Endodermal cell (in vitro differentiated cells): ENCODE data around the gene ADD1. TPM values are rescaled to one million over a fixed set of nuclear protein-coding genes. Genes with fewer than 3 reads are reported as not detected.

ENCODE experiments used
- DNase-seq: peaks from one replicate; pipeline ENCODE4 v3.0.0-alpha.2; 2017
- H3K27ac ChIP-seq: 2 replicates; pipeline ENCODE4 v1.5.1; 2013; ENCODE audit warnings: mild to moderate bottlenecking, low read depth, low read length, moderate library complexity
- H3K27me3 ChIP-seq: 2 replicates; pipeline ENCODE4 v1.6.1; 2013; ENCODE audit warnings: mild to moderate bottlenecking, low read length, moderate library complexity; ENCODE audit not compliant: insufficient read depth, control insufficient read depth, poor library complexity, severe bottlenecking
- H3K36me3 ChIP-seq: 2 replicates; pipeline ENCODE4 v1.7.0; 2013; ENCODE audit warnings: mild to moderate bottlenecking, low read length, moderate library complexity; ENCODE audit not compliant: control insufficient read depth, insufficient read depth
- H3K4me1 ChIP-seq: one replicate; pipeline ENCODE4 v1.7.0; 2013; ENCODE audit warnings: low read length; ENCODE audit not compliant: control insufficient read depth, insufficient read depth
- H3K4me3 ChIP-seq: 2 replicates; pipeline ENCODE4 v1.5.1; 2013; ENCODE audit warnings: mild to moderate bottlenecking, low read length, moderate library complexity
- H3K9ac ChIP-seq: 2 replicates; pipeline ENCODE4 v1.6.1; 2013; ENCODE audit warnings: mild to moderate bottlenecking, low read length, moderate library complexity; ENCODE audit not compliant: poor library complexity, severe bottlenecking; ENCODE audit errors: extremely low read depth
- H3K9me3 ChIP-seq: 2 replicates; pipeline ENCODE4 v1.6.1; 2013; ENCODE audit warnings: mild to moderate bottlenecking, low read length, moderate library complexity; ENCODE audit not compliant: control insufficient read depth
- H3K27ac Mint-ChIP-seq: 2 replicates; pipeline ENCODE4 v1.8.0; 2020; ENCODE audit warnings: mixed read lengths
- H3K27me3 Mint-ChIP-seq: 2 replicates; pipeline ENCODE4 v1.8.0; 2021; ENCODE audit warnings: mild to moderate bottlenecking, mixed read lengths; ENCODE audit not compliant: insufficient read depth
- H3K36me3 Mint-ChIP-seq: 2 replicates; pipeline ENCODE4 v1.8.0; 2020; ENCODE audit warnings: low read depth, mixed read lengths
- H3K4me1 Mint-ChIP-seq: 2 replicates; pipeline ENCODE4 v1.8.0; 2020; ENCODE audit warnings: mixed read lengths
- H3K4me3 Mint-ChIP-seq: 2 replicates; pipeline ENCODE4 v1.8.0; 2020; ENCODE audit warnings: mild to moderate bottlenecking, moderate library complexity, mixed read lengths
- H3K9me3 Mint-ChIP-seq: 2 replicates; pipeline ENCODE4 v1.8.0; 2020; ENCODE audit warnings: mild to moderate bottlenecking, mixed read lengths
- CTCF ChIP-seq: fragments of 200-600 bp; sonication (generic); conservative IDR thresholded peaks from 2 replicates; pipeline ENCODE4 v1.5.0; 2021; ENCODE audit warnings: antibody characterized with exemption, mild to moderate bottlenecking
- WGBS, 2 experiments: methylation state at CpG; one replicate each; pipeline versions ENCODE4 v1.1.5 to v1.1.7; 2013; ENCODE audit warnings: missing lambda C conversion rate in 2 of 2, mixed read lengths in 1 of 2; ENCODE audit not compliant: insufficient coverage in 1 of 2, insufficient read length in 1 of 2; 5-methylcytosine and 5-hydroxymethylcytosine counted together
- total RNA-seq, 2 donors: library from RNA; stranded (reverse); fragmentation: NEBNext Ultra II Directional in 1 of 2; extraction: Animal tissue kit (Norgen Biotek cat#: 25700) in 1 of 2; gene quantifications; 2 replicates in 1 of 2; 3 replicates in 1 of 2; pipeline ENCODE4 v1.2.1, GENCODE V29; 2021

Gene ADD1
- total RNA-seq, 2 donors from 2014 or later: 231 to 257 TPM

DNA sequence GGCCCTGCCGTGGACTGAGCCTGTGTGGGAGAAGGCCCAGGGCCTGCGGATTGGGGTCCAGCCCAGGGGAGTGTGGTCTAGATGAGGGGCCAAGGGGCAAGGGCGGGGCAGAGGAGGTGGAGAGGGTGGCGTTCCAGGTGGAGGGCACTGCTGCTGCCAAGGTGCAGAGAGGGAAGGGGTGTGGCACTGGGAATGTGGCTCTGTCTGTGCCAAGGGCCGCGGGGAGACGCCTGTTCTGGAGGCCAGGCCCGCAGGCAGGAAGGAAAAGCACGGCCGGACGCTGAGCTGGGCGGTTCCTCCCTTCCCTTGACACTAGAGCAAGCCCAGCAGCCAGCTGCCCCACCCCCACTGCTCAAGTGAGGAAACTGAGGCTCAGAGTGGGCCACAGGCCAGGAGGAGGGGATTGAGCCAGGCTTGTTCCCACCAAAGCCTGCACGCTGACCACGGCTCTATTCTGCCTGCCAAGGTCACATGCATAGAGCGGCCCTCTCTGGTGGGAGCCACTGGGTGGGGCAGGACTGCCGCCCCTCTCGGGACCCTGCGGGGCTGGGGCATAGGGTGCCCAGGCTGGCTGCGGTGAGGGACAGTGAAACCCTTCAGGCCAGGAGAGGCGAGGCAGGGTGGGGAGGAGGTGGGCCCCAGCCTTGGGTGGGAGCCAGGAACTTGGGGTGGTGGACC is 37.8 kb upstream of the ADD1 start:
- Histone ChIP-seq H3K4me1 (no peaks in the 10 kb centered on the region), H3K27me3 (no peaks in the 10 kb centered on the region), H3K9ac (no peak overlapping the region), H3K27ac (no peak overlapping the region), H3K4me3 (no peak overlapping the region), H3K9me3 (no peaks in the 10 kb centered on the region), H3K36me3 (no peaks in the 10 kb centered on the region)
- Mint-ChIP-seq H3K4me1 (peaks cover 4% of the 10 kb centered on the region), H3K27ac (no peak overlapping the region), H3K4me3 (no peak overlapping the region), H3K36me3 (no peaks in the 10 kb centered on the region), H3K9me3 (no peaks in the 10 kb centered on the region), H3K27me3 (no peaks in the 10 kb centered on the region)
- 93 to 98% methylated on average over 8 to 20 of the region's 20 CpGs for WGBS, 2 experiments
- TF ChIP-seq CTCF: no peak
- no peak for DNase-seq

GRCh38 chr4:2806390-2807355 is 37.0 kb upstream of the ADD1 start:
- no peak for TF ChIP-seq CTCF
- no peak overlapping the region for H3K9ac ChIP-seq
- H3K4me1 ChIP-seq: no peaks in the 10 kb centered on the region
- no peaks in the 10 kb centered on the region for H3K36me3 Mint-ChIP-seq
- H3K4me3 ChIP-seq: no peak overlapping the region
- no peak overlapping the region for H3K4me3 Mint-ChIP-seq
- H3K27me3 Mint-ChIP-seq: no peaks in the 10 kb centered on the region
- no peaks in the 10 kb centered on the region for H3K9me3 Mint-ChIP-seq
- WGBS, 2 experiments: 93% methylated on average over 23 to 28 of the region's 28 CpGs
- peak overlapping the region; percentile 62 for H3K27ac ChIP-seq
- H3K27ac Mint-ChIP-seq: peak overlapping the region; percentile 66
- no peak for DNase-seq
- no peaks in the 10 kb centered on the region for H3K9me3 ChIP-seq
- no peaks in the 10 kb centered on the region for H3K27me3 ChIP-seq
- no peaks in the 10 kb centered on the region for H3K36me3 ChIP-seq
- no peaks in the 10 kb centered on the region for H3K4me1 Mint-ChIP-seq

DNA sequence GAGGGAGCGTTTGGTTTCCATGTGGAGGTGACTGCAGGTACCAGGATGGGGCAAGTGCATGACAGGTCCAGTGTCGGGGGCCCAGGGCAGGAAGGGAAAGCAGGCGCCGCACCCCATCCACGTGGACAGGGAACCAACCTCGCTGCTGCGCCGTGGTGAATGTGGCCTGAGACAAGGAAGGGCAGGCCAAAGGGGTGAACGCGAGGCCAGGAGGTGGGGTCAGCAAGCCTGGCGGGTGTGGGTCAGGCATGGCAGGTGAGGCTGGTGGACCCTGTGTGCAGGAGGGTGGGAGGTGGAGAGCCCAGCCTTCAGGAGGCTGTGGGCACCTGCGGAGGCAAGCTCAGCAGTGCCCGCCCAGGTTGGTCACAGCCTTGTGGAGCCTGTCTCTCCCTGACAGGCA is 36.1 kb upstream of the ADD1 start:
- no peaks in the 10 kb centered on the region for H3K36me3 ChIP-seq
- Mint-ChIP-seq H3K9me3 (no peaks in the 10 kb centered on the region), H3K36me3 (no peaks in the 10 kb centered on the region), H3K27ac (no peak overlapping the region), H3K4me1 (no peaks in the 10 kb centered on the region), H3K4me3 (no peak overlapping the region), H3K27me3 (no peaks in the 10 kb centered on the region)
- no peak overlapping the region for H3K27ac ChIP-seq
- TF ChIP-seq CTCF: no peak
- 94 to 96% methylated on average over 12 to 13 of the region's 13 CpGs for WGBS, 2 experiments
- no peaks in the 10 kb centered on the region for H3K27me3 ChIP-seq
- H3K4me3 ChIP-seq: no peak overlapping the region
- H3K4me1 ChIP-seq: no peaks in the 10 kb centered on the region
- no peaks in the 10 kb centered on the region for H3K9me3 ChIP-seq
- no peak overlapping the region for H3K9ac ChIP-seq
- no peak for DNase-seq
